GM12874 (cell line): ENCODE data around the gene TMEM184C.

Source experiments
- CTCF ChIP-seq: IDR thresholded peaks from 2 replicates; pipeline ENCODE4 v1.5.1; 2011; ENCODE audit warnings: low read depth, mild to moderate bottlenecking, control low read depth, low read length, moderate library complexity; ENCODE audit not compliant: insufficient read depth

Gene TMEM184C

GRCh38 chr4:147635348-147635747, 18.2 kb downstream of the TMEM184C start:
- TF ChIP-seq CTCF: no peak

GRCh38 chr4:147638365-147638764, 21.2 kb downstream of the TMEM184C start:
- no peak for TF ChIP-seq CTCF

- TF ChIP-seq CTCF: no peak
Observed at GRCh38 chr4:147638942-147639341, 21.7 kb downstream of the TMEM184C start.

- no peak for TF ChIP-seq CTCF
Observed at GRCh38 chr4:147639388-147639787, 22.2 kb downstream of the TMEM184C start.

GRCh38 chr4:147640331-147640730, 23.1 kb downstream of the TMEM184C start:
- TF ChIP-seq CTCF: no peak

GRCh38 chr4:147643616-147644015, 26.4 kb downstream of the TMEM184C start:
- TF ChIP-seq CTCF: no peak

- TF ChIP-seq CTCF: no peak
Observed at GRCh38 chr4:147644471-147644870, 27.3 kb downstream of the TMEM184C start.

- TF ChIP-seq CTCF: no peak
Observed at GRCh38 chr4:147645099-147645498, 27.9 kb downstream of the TMEM184C start.
